GM12874 (cell line): ENCODE data around the gene CFAP46.

ENCODE experiments used
- CTCF ChIP-seq: IDR thresholded peaks from 2 replicates; pipeline ENCODE4 v1.5.1; 2011; ENCODE audit warnings: low read depth, mild to moderate bottlenecking, control low read depth, low read length, moderate library complexity; ENCODE audit not compliant: insufficient read depth

The CFAP46 gene

GRCh38 chr10:132814469-132814856, 127.9 kb downstream of the CFAP46 start:
- TF ChIP-seq CTCF = no peak

DNA sequence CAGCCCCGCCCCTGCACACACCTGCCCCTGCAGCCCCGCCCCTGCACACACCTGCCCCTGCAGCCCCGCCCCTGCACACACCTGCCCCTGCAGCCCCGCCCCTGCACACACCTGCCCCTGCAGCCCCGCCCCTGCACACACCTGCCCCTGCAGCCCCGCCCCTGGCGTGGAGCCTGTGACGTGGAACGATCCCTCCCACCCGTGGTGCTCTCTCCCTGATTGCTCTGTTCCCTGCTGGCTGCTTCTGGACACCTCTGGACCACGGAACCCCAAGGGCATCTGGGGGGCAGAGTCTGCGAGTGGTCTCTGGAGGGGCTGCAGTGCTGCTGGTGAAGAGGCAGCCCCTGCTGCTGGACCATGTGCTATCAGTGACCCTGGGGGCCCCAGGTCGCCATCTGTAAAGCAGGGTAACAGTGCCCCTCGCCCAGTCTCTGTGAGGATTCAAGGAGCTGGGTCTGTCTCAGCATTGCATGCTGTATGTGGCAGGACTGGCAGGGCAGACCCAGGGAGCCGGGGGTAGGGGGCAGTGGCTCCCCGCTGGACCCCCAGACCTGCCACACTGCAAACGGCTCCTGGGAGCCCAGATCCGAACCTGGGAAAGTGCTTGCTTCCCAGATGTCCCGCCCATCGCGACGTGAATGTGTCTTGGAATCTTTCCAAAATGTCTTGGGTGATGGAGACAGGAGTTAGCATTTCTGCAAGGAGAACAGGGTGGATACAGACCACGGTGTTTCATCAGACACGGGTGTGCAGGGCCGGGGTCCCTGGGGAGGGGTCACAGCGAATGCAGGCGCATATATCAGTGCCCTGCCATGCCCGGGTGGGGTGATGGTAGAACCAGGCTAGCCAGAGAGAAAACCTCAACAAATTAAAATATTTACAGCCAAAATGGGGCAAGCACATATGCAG, 128.6 kb downstream of the CFAP46 start:
- no peak for TF ChIP-seq CTCF

DNA sequence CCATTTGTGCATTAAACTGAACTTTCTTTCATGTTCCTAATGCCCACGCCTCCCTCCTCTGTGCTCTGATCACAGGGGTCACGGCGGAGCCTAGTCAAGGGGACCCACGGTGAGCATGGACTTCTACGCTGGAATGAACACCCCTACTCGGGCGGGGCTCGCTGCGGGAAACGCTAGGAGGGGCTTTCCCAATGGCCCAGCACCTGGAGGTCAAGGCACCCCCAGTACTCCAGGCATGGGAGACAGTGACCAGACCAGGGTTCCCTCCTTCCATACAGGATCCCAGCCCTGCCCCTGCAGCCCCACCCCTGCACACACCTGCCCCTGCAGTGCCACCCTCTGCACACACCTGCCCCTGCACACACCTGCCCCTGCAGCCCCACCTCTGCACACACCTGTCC, 129.4 kb downstream of the CFAP46 start:
- TF ChIP-seq CTCF = no peak

DNA sequence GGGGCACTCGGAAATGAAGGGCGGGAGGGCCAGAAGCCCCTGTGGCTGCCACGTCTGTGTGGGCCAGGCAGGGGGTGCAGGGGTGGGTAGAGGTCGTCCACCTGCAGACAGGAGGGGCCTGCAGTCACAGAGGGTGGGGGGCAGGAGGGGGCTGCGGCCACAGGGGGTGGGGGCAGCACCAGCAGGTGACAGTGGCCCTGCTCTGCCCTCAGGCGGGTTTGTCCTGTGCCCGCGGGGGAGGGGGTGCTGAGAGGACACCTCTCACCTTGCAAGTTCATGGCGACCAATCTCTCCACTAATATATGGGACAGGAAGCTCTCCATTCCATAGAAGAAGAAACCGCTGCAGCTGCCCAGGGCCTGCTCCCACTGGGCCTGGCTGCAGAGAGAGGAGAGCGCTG, 129.8 kb downstream of the CFAP46 start:
- TF ChIP-seq CTCF = no peak

DNA sequence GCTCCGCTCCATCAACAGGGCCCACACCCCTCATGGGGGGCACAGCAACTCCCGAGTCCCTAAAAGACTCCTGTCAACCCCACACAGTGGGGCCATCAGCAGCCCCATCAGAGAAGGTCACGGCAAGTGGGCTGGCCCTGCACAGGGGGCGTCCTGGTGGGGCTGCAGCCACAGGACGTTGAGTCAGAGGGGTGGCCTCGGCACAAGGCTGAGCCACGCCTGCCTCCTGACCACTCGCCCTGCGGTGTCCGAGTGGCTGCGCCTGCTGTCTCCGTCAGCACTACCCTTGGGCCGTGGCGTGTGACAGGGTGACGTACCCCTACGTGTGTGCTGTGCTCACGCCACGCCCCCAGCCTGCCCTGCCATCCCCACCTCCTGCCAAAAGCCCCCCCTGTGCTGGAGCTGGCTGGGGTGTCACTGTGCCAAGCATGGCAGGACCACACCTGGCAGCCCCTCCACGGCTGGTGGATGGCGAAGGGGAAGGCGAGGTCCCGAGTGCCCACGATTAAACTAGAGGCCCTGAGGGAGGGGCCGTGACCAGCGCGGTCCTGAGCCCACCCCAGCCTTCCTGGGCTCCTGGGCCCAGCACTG, 130.4 kb downstream of the CFAP46 start:
- TF ChIP-seq CTCF = no peak

- no peak for TF ChIP-seq CTCF
Measured at GRCh38 chr10:132810807-132811700, 131.3 kb downstream of the CFAP46 start.

GRCh38 chr10:132810141-132810806, 132.1 kb downstream of the CFAP46 start:
- TF ChIP-seq CTCF = no peak
